ENCODE data around the gene SNX9.

- no peak for TF ChIP-seq CTCF (IDR thresholded peaks at IDR 0.05)
- TF ChIP-seq POLR2AphosphoS5 (IDR thresholded peaks at IDR 0.05) = no peak
- no peak for TF ChIP-seq POLR2A (IDR thresholded peaks at IDR 0.05)
- TF ChIP-seq EP300 (IDR thresholded peaks at IDR 0.05) = no peak
Observed at GRCh38 chr6:157806856-157807215, 16.2 kb upstream of the SNX9 start.
